A549 (cell line): ENCODE data around the gene MIA. TPM values are rescaled to one million over a fixed set of nuclear protein-coding genes. Genes with fewer than 3 reads are reported as not detected.

Source experiments
- ATAC-seq, 2 experiments: fragments of 200-7000 bp in 1 of 2; fragments of >200 bp in 1 of 2; cut with Nextera tagmentation in 1 of 2; cut with Tn5 transposase in 1 of 2; 3 replicates each; pipeline versions ENCODE4 v1.8.0 to v1.9.1; 2018 to 2020; ENCODE audit warnings: mild to moderate bottlenecking in 1 of 2, moderate library complexity in 1 of 2
- CTCF ChIA-PET: fragments of 300-600 bp; sonication (Branson Sonifier 250); formaldehyde crosslinking; extraction: SDS; loops from one replicate; lab custom pipeline; 2021; ENCODE audit warnings: antibody characterized with exemption, inconsistent platforms; lab: Yijun Ruan, JAX
- POLR2A ChIA-PET: fragments of 350-600 bp; formaldehyde crosslinking; extraction: SDS; loops from one replicate; lab custom pipeline; 2021; ENCODE audit warnings: antibody characterized with exemption, inconsistent platforms; lab: Yijun Ruan, JAX
- DNase-seq, 2 experiments: peaks; one replicate each; pipeline versions ENCODE4 v3.0.0 to v3.0.0-alpha.2; 2011 to 2016; ENCODE audit warnings: low read depth in 1 of 2, low spot score in 1 of 2
- FAIRE-seq: peaks from 2 replicates; lab custom pipeline; 2011; peaks lifted over from hg19 to GRCh38; lab: Jason Lieb, UNC
- H3K27ac ChIP-seq, 2 experiments: fragments of >200 bp; sonication (Bioruptor Twin); formaldehyde crosslinking; 3 replicates each; pipeline ENCODE4 v1.5.1; 2016 to 2017
- H3K4me1 ChIP-seq: fragments of >200 bp; sonication (Bioruptor Twin); formaldehyde crosslinking; 3 replicates; pipeline ENCODE4 v1.6.1; 2016
- H3K4me2 ChIP-seq: fragments of >200 bp; sonication (Bioruptor Twin); formaldehyde crosslinking; 3 replicates; pipeline ENCODE4 v1.6.1; 2016
- H3K4me3 ChIP-seq: fragments of >200 bp; sonication (Bioruptor Twin); formaldehyde crosslinking; 3 replicates; pipeline ENCODE4 v1.5.1; 2016
- H3K9me3 ChIP-seq: fragments of >200 bp; sonication (Bioruptor Twin); formaldehyde crosslinking; 3 replicates; pipeline ENCODE4 v1.6.1; 2016
- BHLHE40 ChIP-seq: IDR thresholded peaks from 2 replicates; pipeline ENCODE4 v1.6.1; 2012; ENCODE audit warnings: low read depth, low read length, inconsistent platforms
- CBX2 ChIP-seq: fragments of 200-600 bp; sonication (generic); IDR thresholded peaks from 2 replicates; pipeline ENCODE4 v1.6.1; 2016; ENCODE audit warnings: low read depth, mild to moderate bottlenecking, borderline replicate concordance
- CEBPB ChIP-seq, 2 experiments: fragments of >200 bp in 1 of 2; sonication (Bioruptor Twin) in 1 of 2; formaldehyde crosslinking in 1 of 2; IDR thresholded peaks; 2 replicates each; pipeline ENCODE4 v1.6.1; 2012 to 2016
- EHF ChIP-seq: fragments of 250-450 bp; sonication (Bioruptor Pico); IDR thresholded peaks from 2 replicates; pipeline ENCODE4 v1.5.0; 2020; ENCODE audit warnings: mild to moderate bottlenecking
- EHMT2 ChIP-seq: fragments of 200-600 bp; sonication (generic); IDR thresholded peaks from 2 replicates; pipeline ENCODE4 v1.6.1; 2016; ENCODE audit warnings: antibody characterized with exemption, low read depth, mild to moderate bottlenecking, moderate library complexity
- ESRRA ChIP-seq: fragments of 150-350 bp; IDR thresholded peaks from 2 replicates; pipeline ENCODE4 v1.6.1; 2014; ENCODE audit warnings: mild to moderate bottlenecking, low read length, borderline replicate concordance
- FOXS1 ChIP-seq: fragments of 250-450 bp; sonication (Bioruptor Pico); IDR thresholded peaks from 2 replicates; pipeline ENCODE4 v1.5.0; 2020; ENCODE audit warnings: mild to moderate bottlenecking, moderate library complexity
- GATA3 ChIP-seq: IDR thresholded peaks from 2 replicates; pipeline ENCODE4 v1.6.1; 2012; ENCODE audit warnings: borderline replicate concordance
- HDAC2 ChIP-seq: fragments of 200-600 bp; sonication (generic); IDR thresholded peaks from 2 replicates; pipeline ENCODE4 v1.6.1; 2016
- HOXB5 ChIP-seq: fragments of 250-450 bp; sonication (Bioruptor Pico); IDR thresholded peaks from 2 replicates; pipeline ENCODE4 v1.5.0; 2020; ENCODE audit warnings: mild to moderate bottlenecking, moderate library complexity
- JUN ChIP-seq, 2 experiments: fragments of >200 bp; sonication (Bioruptor Twin); formaldehyde crosslinking; IDR thresholded peaks; 2 replicates in 1 of 2; 3 replicates in 1 of 2; pipeline ENCODE4 v1.6.1; 2016 to 2017
- JUNB ChIP-seq: fragments of >200 bp; sonication (Bioruptor Twin); formaldehyde crosslinking; IDR thresholded peaks from 2 replicates; pipeline ENCODE4 v1.6.1; 2016
- KDM1A ChIP-seq: fragments of 200-600 bp; sonication (generic); IDR thresholded peaks from 2 replicates; pipeline ENCODE4 v1.6.1; 2016; ENCODE audit warnings: low read depth, mild to moderate bottlenecking
- KDM5A ChIP-seq: fragments of 200-600 bp; sonication (generic); IDR thresholded peaks from 2 replicates; pipeline ENCODE4 v1.6.1; 2016; ENCODE audit warnings: antibody characterized with exemption, mild to moderate bottlenecking
- MAZ ChIP-seq: fragments of 150-350 bp; IDR thresholded peaks from 2 replicates; pipeline ENCODE4 v1.6.1; 2014; ENCODE audit warnings: antibody characterized with exemption, low read depth, low read length, borderline replicate concordance
- NPAS2 ChIP-seq: fragments of 250-450 bp; sonication (Bioruptor Pico); IDR thresholded peaks from 2 replicates; pipeline ENCODE4 v1.8.0; 2022; ENCODE audit warnings: mild to moderate bottlenecking, moderate library complexity, borderline replicate concordance
- PHF8 ChIP-seq: fragments of 200-600 bp; sonication (generic); IDR thresholded peaks from 2 replicates; pipeline ENCODE4 v1.6.1; 2016; ENCODE audit warnings: low read depth, mild to moderate bottlenecking, antibody characterized with exemption, moderate library complexity, borderline replicate concordance
- POLR2A ChIP-seq: IDR thresholded peaks from 2 replicates; pipeline ENCODE4 v1.6.1; 2012; ENCODE audit warnings: mild to moderate bottlenecking, low read length
- POLR2AphosphoS2 ChIP-seq: conservative IDR thresholded peaks from 2 replicates; pipeline ENCODE4 v1.6.1; 2012; ENCODE audit warnings: low read length, improper control_type of control experiment, inconsistent platforms
- RAD21 ChIP-seq, 2 experiments: fragments of >200 bp in 1 of 2; sonication (Bioruptor Twin) in 1 of 2; formaldehyde crosslinking in 1 of 2; IDR thresholded peaks in 1 of 2; conservative IDR thresholded peaks in 1 of 2; 2 replicates in 1 of 2; 3 replicates in 1 of 2; pipeline ENCODE4 v1.6.1; 2012 to 2018; ENCODE audit warnings: inconsistent platforms in 1 of 2
- RARB ChIP-seq: fragments of 250-450 bp; sonication (Bioruptor Pico); IDR thresholded peaks from 2 replicates; pipeline ENCODE4 v1.8.0; 2021; ENCODE audit warnings: mild to moderate bottlenecking, moderate library complexity
- RCOR1 ChIP-seq: fragments of 150-350 bp; IDR thresholded peaks from 2 replicates; pipeline ENCODE4 v1.6.1; 2014; ENCODE audit warnings: antibody characterized with exemption, low read length, low read depth
- RNF2 ChIP-seq: fragments of 200-600 bp; sonication (generic); IDR thresholded peaks from 2 replicates; pipeline ENCODE4 v1.6.1; 2016; ENCODE audit warnings: low read depth, mild to moderate bottlenecking, antibody characterized with exemption, moderate library complexity, borderline replicate concordance
- SMC3 ChIP-seq: fragments of >200 bp; sonication (Bioruptor Twin); formaldehyde crosslinking; IDR thresholded peaks from 3 replicates; pipeline ENCODE4 v1.6.1; 2018; ENCODE audit warnings: inconsistent platforms
- TFCP2L1 ChIP-seq: fragments of 250-450 bp; sonication (Bioruptor Pico); IDR thresholded peaks from 2 replicates; pipeline ENCODE4 v1.5.0; 2021; ENCODE audit warnings: mild to moderate bottlenecking
- ZC3H11A ChIP-seq: fragments of 450-650 bp; IDR thresholded peaks from 2 replicates; pipeline ENCODE4 v1.6.1; 2014; ENCODE audit warnings: antibody characterized with exemption, mild to moderate bottlenecking
- ZFP36 ChIP-seq: fragments of 450-650 bp; IDR thresholded peaks from 2 replicates; pipeline ENCODE4 v1.6.1; 2014; ENCODE audit warnings: borderline replicate concordance; ENCODE audit not compliant: partially characterized antibody
- ZNF302 ChIP-seq: fragments of 250-450 bp; sonication (Bioruptor Pico); IDR thresholded peaks from 2 replicates; pipeline ENCODE4 v1.9.0; 2021; ENCODE audit warnings: inconsistent platforms, mild to moderate bottlenecking, moderate library complexity
- WGBS: methylation state at CpG from one replicate; pipeline ENCODE4 v1.1.6; 2017; ENCODE audit errors: missing lambda C conversion rate; 5-methylcytosine and 5-hydroxymethylcytosine counted together
- polyA plus RNA-seq, 4 experiments: library from polyadenylated mRNA; depleted of rRNA in 3 of 4; stranded (reverse); fragments of >200 nt; fragmentation: RNase III in 1 of 4; extraction: RNeasy Plus Mini Kit Qiagen cat#74134 plus additional on column Dnase treatment in 1 of 4; gene quantifications; 2 replicates in 3 of 4; 3 replicates in 1 of 4; pipeline ENCODE4 v1.2.3, GENCODE V29; 2011 to 2017
- TF ChIP-seq, protein P1 (sequence below): fragments of >200 bp; sonication (Bioruptor Twin); formaldehyde crosslinking; IDR thresholded peaks from 3 replicates; pipeline ENCODE4 v1.5.1; 2016
- TF ChIP-seq, protein P2 (sequence below): IDR thresholded peaks from 2 replicates; pipeline ENCODE4 v1.6.1; 2012; ENCODE audit warnings: low read depth, borderline replicate concordance
- TF ChIP-seq, protein P3 (sequence below): IDR thresholded peaks from 2 replicates; pipeline ENCODE4 v1.6.1; 2012
- TF ChIP-seq, protein P4 (sequence below): fragments of 150-350 bp; IDR thresholded peaks from 2 replicates; pipeline ENCODE4 v1.6.1; 2014; ENCODE audit warnings: low read depth, mild to moderate bottlenecking, low read length
- TF ChIP-seq, protein P5 (sequence below): fragments of 200-600 bp; sonication (generic); IDR thresholded peaks from 2 replicates; pipeline ENCODE4 v1.6.1; 2016; ENCODE audit warnings: antibody characterized with exemption, mild to moderate bottlenecking, moderate library complexity

MIA gene
- polyA plus RNA-seq, 2 of the 4 experiments (the other 2 are of a cell fraction): not detected

DNA sequence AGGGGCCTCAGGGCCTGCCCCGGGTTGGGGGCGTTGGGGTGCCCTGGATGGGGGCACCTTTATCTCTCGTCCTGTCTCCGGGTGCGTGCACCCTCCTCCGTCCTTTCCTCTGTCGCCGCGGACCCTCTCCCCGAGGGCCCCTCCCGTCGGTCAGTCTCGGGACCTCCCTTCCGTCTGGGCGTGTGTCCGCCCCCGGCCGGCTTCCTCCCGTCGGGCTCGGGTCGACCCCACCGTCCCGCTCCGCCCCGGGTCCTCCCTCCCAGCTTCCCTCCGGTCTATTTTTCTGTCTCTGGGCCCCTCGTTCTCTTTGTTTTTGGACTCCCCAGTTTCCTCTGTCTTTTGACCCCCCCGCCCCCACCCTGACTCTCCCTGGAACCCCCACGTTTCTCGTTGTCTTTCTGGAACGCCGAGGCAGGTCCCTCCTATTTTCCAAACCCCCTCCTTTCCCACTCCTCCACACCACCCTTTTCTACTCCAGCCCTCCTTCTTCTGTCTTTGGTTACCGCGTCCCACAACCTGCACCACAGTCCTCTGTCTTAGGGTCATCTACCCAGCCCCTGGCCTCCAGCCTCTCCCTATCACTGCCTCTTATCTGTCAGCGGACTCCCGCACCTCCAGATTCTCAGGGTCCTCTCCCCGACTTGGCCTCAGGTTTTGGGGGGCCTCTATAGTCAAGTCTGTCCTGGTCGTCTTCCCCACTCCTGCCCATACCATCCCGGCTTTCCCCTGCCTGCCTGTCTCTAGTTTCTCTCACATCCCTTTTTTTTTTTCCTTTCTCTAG is 24.4 kb downstream of the MIA start:
- 9% methylated on average over 37 of the region's 40 CpGs for WGBS
- no peak for DNase-seq
- H3K4me2 ChIP-seq: peak overlapping the region; percentile 96
- H3K27ac ChIP-seq: peak overlapping the region; percentile 95 to 96
- H3K4me1 ChIP-seq: peaks cover 55% of the 10 kb centered on the region
- H3K9me3 ChIP-seq: no peaks in the 10 kb centered on the region
- peak; percentile 3 to 11; a peak in 5 of 6 replicates for ATAC-seq
- ChIA-PET CTCF (interaction anchor here (0.6 to 15.7 kb wide), 9 partner anchors 11 to 345 kb away, joined by 4 to 162 read pairs (median 13); partner anchors contain the start of gene RAB4B), POLR2A (interaction anchor here (1.0 to 2.3 kb wide), 8 partner anchors 8 to 464 kb away, joined by 3 to 76 read pairs (median 12); partner anchors contain the start of genes ACTMAP, HNRNPUL1, RAB4B and SNRPA)
- no peak for FAIRE-seq
- peak overlapping the region; percentile 84 for H3K4me3 ChIP-seq
- TF ChIP-seq JUN (IDR thresholded peaks at IDR 0.05): peak in 1 of 2 experiments; percentile 65; a peak in 2 of 5 replicates
- TF ChIP-seq, protein P1, sequence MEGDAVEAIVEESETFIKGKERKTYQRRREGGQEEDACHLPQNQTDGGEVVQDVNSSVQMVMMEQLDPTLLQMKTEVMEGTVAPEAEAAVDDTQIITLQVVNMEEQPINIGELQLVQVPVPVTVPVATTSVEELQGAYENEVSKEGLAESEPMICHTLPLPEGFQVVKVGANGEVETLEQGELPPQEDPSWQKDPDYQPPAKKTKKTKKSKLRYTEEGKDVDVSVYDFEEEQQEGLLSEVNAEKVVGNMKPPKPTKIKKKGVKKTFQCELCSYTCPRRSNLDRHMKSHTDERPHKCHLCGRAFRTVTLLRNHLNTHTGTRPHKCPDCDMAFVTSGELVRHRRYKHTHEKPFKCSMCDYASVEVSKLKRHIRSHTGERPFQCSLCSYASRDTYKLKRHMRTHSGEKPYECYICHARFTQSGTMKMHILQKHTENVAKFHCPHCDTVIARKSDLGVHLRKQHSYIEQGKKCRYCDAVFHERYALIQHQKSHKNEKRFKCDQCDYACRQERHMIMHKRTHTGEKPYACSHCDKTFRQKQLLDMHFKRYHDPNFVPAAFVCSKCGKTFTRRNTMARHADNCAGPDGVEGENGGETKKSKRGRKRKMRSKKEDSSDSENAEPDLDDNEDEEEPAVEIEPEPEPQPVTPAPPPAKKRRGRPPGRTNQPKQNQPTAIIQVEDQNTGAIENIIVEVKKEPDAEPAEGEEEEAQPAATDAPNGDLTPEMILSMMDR: no peak
- no peak for TF ChIP-seq ZNF302
- no peak for TF ChIP-seq JUNB
- TF ChIP-seq, protein P2, sequence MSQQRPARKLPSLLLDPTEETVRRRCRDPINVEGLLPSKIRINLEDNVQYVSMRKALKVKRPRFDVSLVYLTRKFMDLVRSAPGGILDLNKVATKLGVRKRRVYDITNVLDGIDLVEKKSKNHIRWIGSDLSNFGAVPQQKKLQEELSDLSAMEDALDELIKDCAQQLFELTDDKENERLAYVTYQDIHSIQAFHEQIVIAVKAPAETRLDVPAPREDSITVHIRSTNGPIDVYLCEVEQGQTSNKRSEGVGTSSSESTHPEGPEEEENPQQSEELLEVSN: no peak
- TF ChIP-seq, protein P3, sequence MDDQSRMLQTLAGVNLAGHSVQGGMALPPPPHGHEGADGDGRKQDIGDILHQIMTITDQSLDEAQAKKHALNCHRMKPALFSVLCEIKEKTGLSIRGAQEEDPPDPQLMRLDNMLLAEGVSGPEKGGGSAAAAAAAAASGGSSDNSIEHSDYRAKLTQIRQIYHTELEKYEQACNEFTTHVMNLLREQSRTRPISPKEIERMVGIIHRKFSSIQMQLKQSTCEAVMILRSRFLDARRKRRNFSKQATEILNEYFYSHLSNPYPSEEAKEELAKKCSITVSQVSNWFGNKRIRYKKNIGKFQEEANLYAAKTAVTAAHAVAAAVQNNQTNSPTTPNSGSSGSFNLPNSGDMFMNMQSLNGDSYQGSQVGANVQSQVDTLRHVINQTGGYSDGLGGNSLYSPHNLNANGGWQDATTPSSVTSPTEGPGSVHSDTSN: peak; percentile 2; the same call in 1 of the 2 replicates
- no peak for TF ChIP-seq KDM5A
- no peak for TF ChIP-seq CBX2
- TF ChIP-seq GATA3: no peak
- TF ChIP-seq MAZ: no peak
- TF ChIP-seq FOXS1 (CRISPR knock-in tag): no peak
- no peak for TF ChIP-seq NPAS2 (CRISPR knock-in tag)
- no peak for TF ChIP-seq EHMT2
- TF ChIP-seq EHF (CRISPR knock-in tag): no peak
- TF ChIP-seq, protein P4, sequence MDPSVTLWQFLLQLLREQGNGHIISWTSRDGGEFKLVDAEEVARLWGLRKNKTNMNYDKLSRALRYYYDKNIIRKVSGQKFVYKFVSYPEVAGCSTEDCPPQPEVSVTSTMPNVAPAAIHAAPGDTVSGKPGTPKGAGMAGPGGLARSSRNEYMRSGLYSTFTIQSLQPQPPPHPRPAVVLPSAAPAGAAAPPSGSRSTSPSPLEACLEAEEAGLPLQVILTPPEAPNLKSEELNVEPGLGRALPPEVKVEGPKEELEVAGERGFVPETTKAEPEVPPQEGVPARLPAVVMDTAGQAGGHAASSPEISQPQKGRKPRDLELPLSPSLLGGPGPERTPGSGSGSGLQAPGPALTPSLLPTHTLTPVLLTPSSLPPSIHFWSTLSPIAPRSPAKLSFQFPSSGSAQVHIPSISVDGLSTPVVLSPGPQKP: no peak
- TF ChIP-seq, protein P5, sequence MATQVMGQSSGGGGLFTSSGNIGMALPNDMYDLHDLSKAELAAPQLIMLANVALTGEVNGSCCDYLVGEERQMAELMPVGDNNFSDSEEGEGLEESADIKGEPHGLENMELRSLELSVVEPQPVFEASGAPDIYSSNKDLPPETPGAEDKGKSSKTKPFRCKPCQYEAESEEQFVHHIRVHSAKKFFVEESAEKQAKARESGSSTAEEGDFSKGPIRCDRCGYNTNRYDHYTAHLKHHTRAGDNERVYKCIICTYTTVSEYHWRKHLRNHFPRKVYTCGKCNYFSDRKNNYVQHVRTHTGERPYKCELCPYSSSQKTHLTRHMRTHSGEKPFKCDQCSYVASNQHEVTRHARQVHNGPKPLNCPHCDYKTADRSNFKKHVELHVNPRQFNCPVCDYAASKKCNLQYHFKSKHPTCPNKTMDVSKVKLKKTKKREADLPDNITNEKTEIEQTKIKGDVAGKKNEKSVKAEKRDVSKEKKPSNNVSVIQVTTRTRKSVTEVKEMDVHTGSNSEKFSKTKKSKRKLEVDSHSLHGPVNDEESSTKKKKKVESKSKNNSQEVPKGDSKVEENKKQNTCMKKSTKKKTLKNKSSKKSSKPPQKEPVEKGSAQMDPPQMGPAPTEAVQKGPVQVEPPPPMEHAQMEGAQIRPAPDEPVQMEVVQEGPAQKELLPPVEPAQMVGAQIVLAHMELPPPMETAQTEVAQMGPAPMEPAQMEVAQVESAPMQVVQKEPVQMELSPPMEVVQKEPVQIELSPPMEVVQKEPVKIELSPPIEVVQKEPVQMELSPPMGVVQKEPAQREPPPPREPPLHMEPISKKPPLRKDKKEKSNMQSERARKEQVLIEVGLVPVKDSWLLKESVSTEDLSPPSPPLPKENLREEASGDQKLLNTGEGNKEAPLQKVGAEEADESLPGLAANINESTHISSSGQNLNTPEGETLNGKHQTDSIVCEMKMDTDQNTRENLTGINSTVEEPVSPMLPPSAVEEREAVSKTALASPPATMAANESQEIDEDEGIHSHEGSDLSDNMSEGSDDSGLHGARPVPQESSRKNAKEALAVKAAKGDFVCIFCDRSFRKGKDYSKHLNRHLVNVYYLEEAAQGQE: no peak
- TF ChIP-seq ESRRA: no peak
- no peak for TF ChIP-seq HDAC2
- TF ChIP-seq SMC3: 0 out of 3 replicates have a peak, but pooled peaks have one; percentile 1
- TF ChIP-seq RARB (CRISPR knock-in tag): no peak
- TF ChIP-seq RAD21 (conservative IDR thresholded peaks at IDR 0.05 in 1 of 2, IDR thresholded peaks at IDR 0.05 in 1 of 2): no peak
- no peak for TF ChIP-seq RCOR1
- no peak for TF ChIP-seq ZC3H11A
- TF ChIP-seq TFCP2L1 (CRISPR knock-in tag): peak; percentile 80; the same call in 1 of the 2 replicates
- no peak for TF ChIP-seq CEBPB (IDR thresholded peaks at IDR 0.05)
- TF ChIP-seq HOXB5 (CRISPR knock-in tag): no peak
- no peak for TF ChIP-seq ZFP36
- no peak for TF ChIP-seq POLR2A
- TF ChIP-seq PHF8: peak; percentile 32; the same call in 1 of the 2 replicates
- no peak for TF ChIP-seq BHLHE40
- no peak for TF ChIP-seq RNF2
- TF ChIP-seq POLR2AphosphoS2: no peak
- no peak for TF ChIP-seq KDM1A
